ENCODE results near the gene NDUFS6.

The NDUFS6 gene

DNA sequence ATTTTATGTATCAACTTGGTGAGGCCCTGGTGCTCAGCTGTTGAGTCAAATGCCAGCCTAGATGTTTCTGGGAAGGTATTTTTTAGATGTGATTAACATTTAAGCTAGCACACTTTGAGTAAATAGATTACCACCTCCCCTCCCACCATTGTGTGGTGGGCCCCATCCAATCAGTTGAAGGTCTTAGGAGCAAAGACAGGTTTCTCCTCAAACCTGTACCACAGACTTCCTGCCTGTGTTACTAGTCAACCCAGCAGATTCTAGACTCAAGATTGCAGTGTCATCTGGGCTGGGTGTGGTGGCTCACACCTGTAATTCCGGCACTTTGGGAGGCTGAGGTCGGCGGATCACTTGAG, 35.3 kb upstream of the NDUFS6 start:
- DNase-seq = no peak

DNA sequence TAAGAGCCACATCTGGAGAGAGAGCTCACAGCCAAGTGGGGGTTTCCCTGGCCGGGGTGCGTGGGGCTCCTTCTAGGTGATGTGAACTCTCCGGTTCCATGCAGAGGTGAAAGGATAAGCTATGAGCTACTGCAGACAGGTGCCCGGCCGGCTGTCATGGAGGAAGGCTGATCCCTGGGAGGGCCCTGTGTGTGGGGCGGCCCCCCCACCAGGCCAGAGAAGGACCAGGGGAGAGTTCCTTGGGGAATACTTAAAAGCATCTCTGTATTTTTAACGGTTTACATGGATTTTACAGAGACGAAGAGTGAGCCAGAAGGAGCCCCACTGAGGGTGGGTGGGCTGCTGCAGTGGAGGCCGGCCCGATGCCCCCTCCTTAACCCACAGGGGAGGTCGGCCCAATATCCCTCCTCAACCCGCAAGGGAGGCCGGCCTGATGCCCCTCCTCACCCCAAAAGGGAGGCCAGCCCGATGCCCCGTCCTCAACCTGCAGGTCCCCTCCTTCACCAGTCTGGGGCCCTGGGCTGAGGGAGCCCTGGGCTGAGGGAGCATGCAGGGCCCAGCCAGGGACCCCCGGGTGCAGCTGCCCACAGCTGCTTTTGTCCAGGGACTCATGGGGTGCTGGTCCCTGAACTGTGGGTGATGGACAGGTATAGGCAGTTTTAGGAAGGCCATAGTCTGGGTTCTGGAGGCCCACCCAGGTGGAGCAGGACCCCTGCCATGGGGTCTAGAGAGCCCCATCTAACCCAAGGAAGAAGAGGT, 33.5 kb upstream of the NDUFS6 start:
- DNase-seq = no peak

DNA sequence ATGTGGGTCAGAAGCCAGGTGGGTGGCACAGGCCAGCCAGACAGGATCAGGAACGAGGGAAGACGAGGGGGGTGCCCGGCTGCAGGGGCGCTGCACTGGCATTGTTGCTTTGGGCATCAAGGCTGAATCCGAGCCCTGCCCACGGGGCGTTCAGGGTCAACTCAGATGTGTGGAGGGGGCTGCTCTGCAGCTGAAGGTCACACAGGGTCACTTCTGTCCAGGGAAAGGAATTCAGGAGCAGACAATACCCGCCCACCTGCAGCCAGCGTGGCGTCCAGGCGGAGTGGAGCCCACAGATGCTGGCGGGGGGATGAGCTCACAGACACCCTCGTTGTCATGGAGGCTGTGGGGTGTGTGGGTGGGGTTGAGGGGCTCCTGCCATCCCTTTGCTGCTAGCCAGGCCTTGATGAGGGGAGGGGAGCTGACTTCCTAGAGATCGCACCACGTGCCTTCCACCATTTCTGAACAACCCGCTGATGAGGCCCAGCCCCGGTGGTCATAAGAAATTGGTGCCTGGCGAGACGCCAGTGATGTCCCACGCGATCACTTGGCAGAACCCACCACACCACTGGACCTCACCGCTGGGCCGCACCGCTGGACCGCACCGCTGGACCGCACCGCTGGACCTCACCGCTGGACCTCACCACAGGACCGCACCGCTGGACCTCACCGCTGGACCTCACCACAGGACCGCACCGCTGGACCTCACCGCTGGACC, 32.8 kb upstream of the NDUFS6 start:
- no peak for DNase-seq

DNA sequence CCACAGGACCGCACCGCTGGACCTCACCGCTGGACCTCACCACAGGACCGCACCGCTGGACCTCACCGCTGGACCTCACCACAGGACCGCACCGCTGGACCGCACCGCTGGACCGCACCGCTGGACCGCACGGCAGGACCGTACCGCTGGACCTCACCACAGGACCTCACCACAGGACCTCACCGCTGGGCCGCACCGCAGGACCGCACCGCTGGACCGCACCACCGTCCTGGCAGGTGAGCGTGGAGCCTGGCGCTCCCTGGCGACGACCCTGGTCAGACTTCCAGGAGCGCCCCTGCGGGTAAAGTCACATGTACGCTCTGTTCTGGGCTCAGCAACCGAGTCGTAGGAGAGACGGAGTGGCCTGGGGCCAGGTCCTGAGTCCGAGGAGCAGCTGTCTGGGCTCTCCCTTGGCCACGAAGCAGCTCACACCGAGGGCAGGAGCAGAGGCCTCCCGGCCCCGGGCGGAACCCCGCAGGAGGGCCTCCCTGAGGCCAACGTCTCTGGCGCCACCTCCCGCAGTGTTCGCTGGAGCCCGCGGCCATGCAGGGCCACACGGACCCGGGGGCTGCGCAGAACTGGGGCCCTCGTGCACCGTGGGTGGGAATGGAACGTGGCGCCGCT, 32.1 kb upstream of the NDUFS6 start:
- no peak for DNase-seq

DNA sequence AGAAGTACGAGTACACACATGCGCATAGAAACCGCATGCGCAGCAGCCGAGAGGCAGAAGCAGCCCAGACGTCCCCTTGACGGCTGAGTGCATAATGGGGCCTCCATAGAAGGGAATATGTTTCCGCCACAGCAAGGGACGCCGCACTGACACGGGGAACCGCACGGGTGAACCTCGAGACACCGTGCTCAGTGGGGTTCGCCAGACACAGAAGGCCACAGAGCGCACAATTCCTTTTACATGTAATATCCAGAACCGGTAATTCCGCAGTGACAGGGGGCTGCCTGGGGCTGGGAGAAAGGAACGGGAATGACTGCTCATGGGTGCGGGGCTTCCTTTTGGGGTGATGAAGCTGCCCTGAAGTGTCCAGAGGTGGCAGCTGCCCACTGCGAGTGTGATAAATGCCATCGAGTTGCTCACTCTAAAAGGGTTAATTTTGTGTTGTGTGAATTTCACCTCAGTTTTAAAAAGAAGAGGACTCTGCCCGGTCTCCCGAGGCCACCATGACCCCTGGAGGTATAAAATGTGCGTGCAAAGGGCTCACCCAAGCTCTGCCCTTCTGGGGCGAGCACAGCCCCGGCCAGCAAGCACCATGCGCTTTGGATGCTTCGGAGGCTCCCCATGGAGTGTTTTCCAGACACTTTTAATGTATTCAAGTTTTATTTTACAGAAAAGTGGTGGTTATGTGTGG, 31.3 kb upstream of the NDUFS6 start:
- no peak for DNase-seq

DNA sequence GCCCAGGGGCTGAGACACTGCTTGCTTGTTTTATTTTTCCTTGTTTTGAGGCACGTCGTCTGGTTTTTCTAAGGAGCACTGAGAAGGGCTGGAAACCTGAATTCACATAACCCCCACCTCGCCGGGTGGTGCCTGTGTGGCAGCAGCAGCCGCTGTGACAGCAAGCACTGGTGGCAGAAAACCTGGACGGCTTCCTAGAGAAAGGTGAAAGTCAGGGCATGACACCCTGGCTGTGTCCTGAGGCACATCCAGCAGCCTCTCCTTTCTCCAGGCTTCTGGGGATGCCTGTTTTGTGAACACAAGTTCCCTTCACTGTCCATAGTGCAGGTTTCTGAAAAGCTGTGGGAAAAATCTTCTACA, 30.8 kb upstream of the NDUFS6 start:
- no peak for DNase-seq

DNA sequence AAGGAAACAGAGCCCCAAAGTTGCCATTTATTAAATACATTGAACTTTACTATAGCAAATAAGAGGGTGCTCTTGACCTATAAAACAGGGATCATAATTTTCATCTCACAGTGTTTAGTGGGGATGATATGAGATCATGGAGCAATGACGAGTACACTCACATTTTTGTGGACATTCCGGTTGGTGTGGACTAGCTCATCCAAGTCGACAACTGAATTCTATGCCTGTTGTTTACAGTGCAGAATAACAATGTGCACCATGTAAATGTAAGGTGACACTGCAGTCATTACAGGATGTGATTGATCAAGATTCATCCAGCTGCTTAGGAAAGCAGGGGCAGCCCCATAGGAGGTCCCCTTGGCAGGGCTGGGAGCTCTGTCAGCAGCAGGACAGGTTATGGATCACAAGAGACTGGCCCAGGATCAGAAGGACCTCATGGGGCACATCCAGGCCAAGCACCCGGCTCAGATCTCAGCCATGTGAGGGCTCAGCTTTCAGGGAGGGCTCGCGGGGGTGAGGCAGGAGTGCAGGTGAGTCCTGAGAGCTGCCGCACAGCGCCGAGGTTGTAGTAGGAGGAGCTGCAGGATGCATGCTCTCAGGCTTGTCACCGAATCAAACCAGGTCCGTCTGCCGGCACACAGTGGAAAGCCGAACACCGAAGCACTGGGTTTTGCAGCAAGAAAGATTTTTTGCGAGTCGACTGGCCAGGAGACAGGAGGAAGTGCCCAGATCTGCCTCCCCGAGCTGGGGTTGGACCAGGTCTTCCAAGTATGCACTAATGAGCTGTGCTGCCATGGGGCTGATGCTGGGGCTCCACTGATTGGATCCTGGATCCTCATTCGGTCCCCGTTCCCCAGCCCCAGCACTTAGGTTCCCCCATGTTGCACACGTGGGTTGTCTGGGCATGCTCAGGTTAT, 29.8 kb upstream of the NDUFS6 start:
- DNase-seq = no peak

DNA sequence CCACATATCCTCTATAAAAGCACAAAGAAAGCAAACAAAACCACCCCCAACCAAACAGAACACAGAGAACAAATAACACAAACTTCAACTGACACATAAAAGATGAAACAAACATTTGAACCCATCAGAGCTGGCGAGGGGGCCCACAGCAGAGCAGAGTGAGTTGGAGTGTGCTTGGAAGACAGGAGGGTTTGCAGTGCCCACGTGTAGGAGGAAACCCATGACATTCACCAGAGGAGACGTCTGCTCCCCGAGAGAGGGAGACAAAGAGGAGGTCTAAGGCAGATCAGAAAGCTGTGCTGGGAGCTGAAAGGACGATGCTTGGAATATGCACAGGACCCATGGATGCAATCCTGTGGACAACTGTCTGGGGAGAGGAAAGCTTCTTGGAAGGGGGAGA, 28.6 kb upstream of the NDUFS6 start:
- DNase-seq = no peak

DNA sequence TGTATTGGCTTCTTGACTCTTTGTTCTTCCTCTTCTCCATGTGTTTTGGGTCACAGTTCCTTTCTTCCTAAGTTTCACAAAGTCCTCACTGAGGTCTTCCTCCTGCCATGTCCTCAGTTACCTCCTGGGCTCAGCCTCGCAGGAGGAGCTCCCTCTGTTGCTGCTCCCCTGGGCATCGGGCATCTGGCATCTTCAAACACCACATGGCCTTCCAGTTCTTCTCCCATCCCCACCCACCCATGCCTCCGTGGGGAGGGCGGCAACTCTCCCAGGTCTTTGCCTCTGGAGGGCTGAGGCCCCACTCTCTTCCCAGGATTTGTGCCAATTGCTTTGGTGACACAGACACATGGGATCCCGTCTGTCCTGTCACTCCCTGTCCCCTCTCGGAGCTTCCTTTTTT, 24.4 kb upstream of the NDUFS6 start:
- no peak for DNase-seq

DNA sequence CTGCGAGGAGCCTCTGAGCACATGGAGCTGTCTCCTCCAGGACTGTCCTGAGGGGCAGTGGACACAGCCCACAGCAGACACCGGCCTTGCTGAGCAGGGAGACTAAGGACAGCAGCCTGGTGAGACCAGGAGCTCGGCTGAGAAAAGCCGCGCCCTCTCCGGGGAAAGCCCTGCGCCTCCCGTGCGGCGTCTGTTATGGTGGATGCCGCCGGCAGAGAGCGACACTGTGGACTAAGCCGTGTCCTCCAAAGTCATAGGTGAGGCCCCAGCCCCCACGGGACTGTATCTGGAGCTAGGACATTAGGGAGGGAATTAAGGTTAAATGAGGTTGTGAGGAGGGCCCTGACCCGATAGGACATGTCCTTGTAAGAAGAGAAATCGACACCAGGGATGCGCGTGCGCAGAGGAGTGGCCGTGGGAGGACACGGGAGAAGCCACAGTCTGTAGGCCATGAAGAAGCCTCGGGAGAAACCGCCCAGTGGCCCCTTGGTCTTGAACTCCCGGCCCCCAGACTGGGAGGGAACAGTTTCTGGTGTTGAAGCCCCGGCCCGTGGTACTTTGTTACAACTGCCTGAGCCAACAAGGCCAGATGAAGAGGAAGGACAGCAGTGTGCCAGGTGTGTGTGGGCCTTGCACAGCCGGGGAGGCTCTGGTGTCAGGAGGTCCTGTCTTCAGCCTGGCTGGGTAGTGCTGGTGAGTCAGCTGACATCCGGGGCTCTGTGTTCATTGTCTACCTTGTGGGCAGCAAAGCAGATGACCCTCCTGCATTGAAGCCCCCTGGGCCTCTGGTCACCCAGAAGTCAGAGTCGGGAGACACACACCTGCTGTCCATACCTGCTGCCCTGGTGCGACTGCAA, 23.7 kb upstream of the NDUFS6 start:
- no peak for DNase-seq

DNA sequence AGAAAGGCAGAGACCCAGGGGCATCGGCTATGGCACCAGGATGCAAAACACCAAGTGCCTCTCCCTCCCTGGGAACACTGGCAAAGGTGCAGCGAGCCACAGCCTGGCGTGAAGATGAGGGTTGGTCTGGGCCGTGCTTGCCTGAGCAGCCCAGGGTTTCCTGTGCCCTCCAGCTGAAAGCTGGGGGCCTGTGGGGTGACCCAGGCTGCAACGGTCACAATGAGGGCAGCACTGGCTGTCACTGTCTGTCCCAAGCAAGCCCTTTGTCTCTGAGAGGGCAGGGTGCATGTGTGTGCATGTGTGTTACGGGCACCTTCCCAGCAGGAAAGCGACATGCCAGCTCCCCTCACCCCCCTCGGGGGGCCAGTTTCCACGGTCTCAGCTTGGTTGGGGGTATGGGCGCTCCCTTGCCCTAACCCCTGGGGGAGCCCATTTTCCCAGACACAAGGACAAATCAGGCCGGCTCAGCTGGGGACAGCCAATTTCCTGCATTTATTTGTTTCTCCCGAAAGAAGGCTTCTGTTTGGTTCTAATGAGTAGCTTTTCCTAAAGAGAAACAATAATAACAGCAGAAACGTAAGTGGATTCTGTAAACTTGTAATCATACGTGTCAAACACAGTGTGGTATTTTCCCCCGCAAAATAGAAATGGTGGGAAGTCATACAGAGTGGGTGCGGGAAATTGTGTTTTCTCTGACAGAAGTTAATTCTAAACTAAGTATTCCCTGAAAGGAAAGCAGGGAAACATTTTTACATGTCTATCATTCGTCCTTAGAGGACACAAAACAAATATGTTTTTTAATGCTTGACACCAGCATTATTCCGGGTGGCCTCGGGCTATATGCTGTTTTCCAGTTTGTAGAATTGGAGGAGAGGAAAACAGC, 22.8 kb upstream of the NDUFS6 start:
- DNase-seq = no peak

DNA sequence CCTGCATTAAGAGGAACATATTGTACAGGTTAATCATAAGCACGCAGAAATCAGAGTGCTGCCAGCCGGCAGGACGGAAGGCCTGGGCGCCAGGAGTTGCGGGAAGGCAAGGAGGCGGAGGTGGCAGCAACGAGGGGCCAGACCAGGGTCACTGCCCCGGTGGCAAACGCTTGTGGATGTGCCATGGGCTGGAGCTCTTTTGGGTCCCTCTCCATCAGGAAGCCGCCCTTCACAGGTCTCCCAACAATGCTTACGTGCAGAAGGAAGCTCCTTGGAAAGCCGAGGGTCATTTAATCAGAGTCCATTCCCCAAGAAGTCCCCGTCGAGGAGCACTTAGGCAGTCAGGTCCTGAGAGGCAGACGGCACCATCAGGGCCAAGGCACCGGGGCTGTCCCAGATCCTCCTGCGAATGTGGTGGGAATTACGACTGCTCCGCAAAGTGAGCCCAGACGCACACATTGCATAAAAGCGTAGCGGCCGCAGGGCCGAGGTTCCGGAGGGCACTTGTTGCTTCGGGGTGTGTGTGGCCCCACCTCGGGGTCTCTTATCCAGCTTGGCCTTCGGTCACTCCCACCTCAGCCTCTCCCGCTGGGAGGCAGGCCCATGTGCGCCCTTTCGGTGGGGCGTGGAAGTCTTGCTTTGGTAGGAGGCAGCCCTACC, 22.1 kb upstream of the NDUFS6 start:
- no peak for DNase-seq

DNA sequence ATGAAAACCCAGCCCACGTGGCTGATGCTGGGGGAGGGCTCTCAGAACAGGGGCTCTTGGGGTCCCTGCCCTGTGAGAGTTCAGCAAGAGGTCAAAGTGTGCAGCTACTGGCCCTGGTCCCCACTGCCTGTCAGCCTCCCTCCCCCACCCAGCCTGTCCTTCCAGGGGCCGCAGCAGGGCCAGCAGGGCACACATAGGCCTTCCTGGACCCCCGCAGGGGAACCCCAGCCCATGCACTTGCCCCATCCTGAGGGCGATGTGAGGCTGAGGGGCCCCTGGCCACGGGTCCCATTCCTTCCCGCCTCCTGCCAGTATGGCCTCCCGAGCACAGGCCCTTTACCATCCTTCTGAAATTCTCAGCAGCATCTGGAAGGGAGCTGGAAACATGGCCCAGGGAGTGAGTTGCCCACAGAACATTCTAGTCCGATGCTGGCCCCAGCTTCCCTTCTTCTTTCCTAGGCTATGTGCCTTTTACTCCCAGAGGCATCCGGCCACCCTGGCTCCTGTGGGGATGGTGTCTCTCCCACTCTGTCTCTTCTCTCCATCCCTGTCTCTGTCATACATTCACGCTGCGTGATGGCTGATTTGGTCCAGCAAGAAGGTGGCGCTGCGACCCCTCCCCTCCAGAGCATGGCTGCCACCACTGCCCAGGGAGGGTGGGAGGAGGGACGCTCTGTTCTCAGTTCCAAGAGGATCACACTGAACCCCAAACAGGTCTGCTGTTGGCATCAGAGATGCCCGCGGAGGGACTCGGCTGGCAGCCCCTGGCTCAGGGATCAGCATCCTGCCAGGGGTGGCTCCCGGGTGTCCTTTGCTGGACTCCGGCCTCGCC, 21.2 kb upstream of the NDUFS6 start:
- DNase-seq = no peak

DNA sequence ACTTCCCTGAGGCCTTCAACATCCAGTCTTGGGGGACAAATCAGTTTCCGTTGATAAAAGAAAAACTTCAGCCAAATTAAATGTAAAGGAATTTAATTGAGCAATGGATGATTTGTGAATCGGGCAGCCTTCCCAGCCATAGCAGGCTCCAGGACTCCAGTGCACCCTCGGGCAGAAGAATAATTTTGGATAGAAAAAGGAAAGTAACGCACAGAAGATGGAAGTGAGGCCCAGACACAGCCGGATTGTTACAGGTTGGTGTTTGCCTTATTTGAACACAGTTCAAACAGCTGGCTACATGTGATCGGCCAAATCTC, 20.6 kb upstream of the NDUFS6 start:
- no peak for DNase-seq

DNA sequence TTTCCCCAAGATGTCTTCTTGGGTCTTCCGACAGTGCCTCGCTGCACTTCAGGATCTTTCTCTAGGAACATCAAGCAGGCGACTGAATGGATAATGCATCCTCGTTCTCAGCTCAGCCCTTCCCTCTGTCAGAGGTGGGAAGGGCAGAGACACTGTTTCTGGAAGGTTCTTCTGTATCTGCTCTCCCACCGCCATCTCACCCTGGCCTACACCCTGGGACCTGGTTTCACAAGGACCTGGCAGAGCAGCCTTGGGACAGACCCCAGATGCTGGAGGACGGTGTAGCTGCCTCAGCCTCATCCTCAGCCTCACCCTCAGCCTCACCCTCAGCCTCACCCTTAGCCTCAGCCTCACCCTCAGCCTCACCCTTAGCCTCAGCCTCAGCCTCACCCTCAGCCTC, 20.1 kb upstream of the NDUFS6 start:
- no peak for DNase-seq

DNA sequence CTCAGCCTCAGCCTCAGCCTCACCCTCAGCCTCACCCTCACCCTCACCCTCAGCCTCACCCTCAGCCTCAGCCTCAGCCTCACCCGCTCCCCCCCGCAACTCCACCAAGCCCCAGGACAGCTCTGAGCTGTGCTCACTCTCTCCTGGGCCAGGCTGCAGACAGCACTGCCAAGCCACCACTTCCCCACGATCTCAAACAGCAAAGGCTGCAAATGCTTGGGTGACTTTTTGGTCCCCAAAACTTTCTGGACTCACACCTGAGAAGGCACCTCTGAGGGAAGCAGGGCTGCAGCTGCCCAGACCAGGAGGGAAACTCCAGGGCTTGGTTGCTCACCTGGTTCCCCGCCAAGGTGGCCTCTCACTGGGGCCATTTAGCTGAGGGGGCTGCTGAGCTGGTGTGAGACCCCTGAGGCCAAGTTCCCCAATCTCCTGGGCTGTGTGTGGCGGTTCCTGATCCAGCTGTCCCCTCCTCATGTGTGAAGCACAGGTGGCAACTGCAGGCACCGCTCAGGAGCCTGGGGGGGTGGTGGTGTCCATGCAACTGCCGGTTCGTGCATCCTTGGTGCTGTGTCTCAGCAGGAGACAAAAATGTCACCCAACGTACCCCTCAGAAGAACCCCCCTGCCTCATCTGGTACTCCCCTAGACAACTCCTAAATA, 19.4 kb upstream of the NDUFS6 start:
- no peak for DNase-seq

DNA sequence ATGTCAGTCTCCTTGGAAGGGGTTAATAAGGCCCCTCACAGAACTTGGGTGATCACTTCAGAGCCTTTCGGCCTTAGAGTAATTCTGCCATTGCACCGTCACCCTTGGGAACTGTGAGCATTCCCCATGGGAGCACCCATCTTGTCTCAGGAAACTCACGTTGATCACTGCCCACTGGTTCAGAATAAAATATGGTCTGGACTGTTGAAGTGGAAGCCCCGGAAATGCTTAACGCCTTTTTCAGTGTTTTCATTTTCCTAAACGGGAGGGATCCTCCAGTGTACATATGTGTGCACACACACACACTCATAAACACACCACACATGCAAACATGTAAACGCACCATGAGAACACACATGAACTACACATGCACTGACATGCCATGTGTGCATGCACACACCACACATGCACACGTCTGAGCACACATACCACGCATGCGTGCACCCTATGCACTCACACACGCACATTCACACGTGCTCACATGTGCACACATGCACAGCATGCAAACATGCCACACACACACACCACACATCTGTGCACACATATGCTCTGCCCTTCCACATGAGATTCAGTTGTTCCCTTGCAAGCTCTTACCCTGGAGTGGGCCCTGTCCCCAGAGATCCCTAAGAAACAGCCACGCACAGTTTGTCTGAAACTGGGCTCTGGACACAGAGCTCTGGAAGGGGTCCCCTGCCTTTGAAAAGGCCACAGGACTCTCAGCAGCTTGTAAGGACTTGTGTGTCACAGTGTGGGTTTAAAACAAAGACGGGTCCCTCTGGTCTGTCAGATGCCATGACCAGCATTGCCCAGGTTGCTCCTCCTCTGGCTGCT, 18.6 kb upstream of the NDUFS6 start:
- no peak for DNase-seq

DNA sequence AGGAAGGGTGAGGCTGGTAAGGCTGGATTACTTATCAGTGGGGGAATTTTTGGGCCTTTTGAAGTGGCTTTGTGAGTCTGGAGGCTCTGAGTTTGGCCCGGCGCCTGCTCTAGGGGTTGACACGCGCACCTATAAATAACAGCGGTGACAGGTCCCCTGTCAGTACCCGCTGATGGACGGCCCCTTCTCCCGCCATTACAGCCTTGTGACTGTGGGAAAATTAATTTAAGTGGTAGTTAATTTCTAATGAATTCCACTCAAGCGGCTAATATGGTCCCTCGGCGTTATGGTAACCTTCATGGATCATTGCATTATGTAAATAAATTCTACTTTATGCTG, 18.0 kb upstream of the NDUFS6 start:
- DNase-seq = no peak
